GM08714 (cell line): Measurements from ENCODE around the gene RNU6-9.
A peak's percentile ranks its signal among the peaks of the same experiment; 100 is the strongest.

Experiments
- H3K4me3 ChIP-seq: fragments of 200-500 bp; sonication (Bioruptor generic); 2 replicates; pipeline ENCODE4 v1.5.1; 2014; ENCODE audit warnings: mild to moderate bottlenecking, low read length, inconsistent platforms
- ZNF274 ChIP-seq: IDR thresholded peaks from 2 replicates; pipeline ENCODE4 v1.6.1; 2012; ENCODE audit warnings: mild to moderate bottlenecking, low read depth, low read length

The RNU6-9 gene

GRCh38 chr19:934865-935479 is 41.7 kb downstream of the RNU6-9 start:
- no peak overlapping the region for H3K4me3 ChIP-seq
- no peak for TF ChIP-seq ZNF274

- H3K4me3 ChIP-seq: no peak overlapping the region
- no peak for TF ChIP-seq ZNF274
These were observed 42.9 kb downstream of the RNU6-9 start for GRCh38 chr19:936175-936546.

GRCh38 chr19:937259-937694 is 44.0 kb downstream of the RNU6-9 start:
- no peak for TF ChIP-seq ZNF274

GRCh38 chr19:938233-938923 is 45.1 kb downstream of the RNU6-9 start:
- no peak overlapping the region for H3K4me3 ChIP-seq
- no peak for TF ChIP-seq ZNF274

More at GRCh38 chr19:937259-937694, 44.0 kb downstream of the RNU6-9 start:
- H3K4me3 ChIP-seq: no peak overlapping the region

- no peak for TF ChIP-seq ZNF274
- H3K4me3 ChIP-seq: no peak overlapping the region
These were observed 46.2 kb downstream of the RNU6-9 start for GRCh38 chr19:939439-939838.

DNA sequence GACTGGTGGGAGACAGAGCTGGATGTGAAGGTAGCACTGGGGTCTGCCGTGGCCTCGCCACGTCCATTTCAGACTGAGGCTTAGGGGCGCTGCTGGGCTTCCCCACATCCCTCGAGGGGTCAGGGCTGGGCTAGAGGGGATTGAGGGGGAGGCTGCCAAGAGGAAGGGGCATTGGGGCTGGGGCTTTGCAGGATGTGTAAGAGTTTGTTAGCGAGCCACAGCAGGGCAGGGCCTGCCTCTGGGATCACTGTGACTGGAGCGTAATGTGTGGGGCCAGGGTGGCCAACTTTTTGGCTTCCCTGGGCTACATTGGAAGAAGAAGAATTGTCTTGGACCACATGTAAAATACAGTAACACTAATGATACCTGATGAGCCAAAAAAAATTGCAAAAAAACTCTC is 46.6 kb downstream of the RNU6-9 start:
- TF ChIP-seq ZNF274: no peak

GRCh38 chr19:940591-941291 is 47.5 kb downstream of the RNU6-9 start:
- H3K4me3 ChIP-seq: peak overlapping the region; percentile 14; the same call in 1 of the 2 replicates
- no peak for TF ChIP-seq ZNF274

More for the DNA sequence above, 46.6 kb downstream of the RNU6-9 start:
- no peak overlapping the region; the same call in 1 of the 2 replicates for H3K4me3 ChIP-seq

DNA sequence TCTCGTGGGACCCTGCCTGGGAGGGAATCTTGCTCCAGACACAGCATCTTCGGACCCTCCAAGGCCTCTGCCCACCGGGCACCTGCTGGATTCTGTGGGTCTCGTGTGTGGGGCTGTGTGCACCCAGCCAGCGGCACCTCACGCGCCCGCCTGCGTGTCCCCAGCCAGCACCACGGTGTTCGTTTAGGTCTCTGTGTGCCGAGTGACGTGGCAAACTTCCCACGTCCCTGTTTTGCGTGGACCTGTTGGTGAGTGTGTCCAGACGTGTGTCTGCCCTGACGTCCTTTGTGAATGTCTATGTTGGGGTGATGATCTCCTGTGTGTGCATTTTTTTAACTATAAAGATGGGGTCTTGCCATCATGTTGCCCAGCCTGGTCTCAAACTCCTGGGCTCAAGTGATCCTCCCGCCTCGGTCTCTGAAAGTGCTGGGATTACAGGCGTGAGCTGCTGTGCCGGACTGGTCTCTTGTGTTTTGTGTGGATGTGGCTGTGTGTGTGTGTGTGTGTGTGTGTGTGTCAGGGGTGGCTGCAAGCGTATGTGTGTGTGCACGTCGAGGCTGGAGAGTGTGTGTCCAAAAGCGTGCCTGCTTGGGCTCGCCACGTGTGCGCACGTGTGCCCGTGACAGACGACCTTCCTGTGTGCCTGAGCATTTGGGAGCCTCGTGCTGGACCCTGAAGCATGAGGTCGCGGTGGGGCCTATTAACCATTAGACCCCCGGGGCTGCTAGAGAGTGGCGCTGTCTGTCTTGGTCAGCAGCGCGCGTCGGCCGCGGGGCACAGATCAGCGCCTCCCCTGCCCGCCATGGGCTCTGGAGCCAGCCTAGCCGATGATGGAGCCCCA is 48.2 kb downstream of the RNU6-9 start:
- no peak for TF ChIP-seq ZNF274
- H3K4me3 ChIP-seq: no peak overlapping the region

DNA sequence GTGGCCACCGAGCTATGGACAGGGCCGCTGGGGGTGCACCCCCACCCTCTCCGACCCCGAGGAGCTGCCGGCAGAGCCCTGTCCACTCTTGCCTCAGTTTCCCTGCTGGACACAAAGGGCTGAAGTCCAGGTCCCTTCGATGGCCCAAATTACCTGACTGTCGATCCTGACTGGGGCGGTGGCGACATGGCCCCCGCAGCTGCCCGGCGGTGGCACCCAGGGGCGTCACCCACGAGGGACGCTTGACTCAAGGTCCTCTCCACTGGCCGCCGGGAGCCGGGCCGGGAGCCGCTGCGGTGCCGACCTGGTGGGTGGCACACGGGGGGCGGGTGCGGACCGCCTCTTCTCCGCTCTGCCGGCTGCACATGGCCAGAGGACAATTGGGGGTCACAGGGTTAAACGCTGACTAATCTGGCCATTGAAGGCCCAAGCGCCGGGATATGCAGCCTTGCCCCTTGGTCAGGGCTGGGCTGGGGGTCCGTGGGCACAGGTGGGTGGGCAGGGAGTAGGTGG is 48.9 kb downstream of the RNU6-9 start:
- no peak overlapping the region for H3K4me3 ChIP-seq

More for the DNA sequence above, 48.9 kb downstream of the RNU6-9 start:
- no peak for TF ChIP-seq ZNF274
